ENCODE data around the gene TPK1.

Gene TPK1

GRCh38 chr7:144528536-144529045, 307.3 kb downstream of the TPK1 start:
- no peak for DNase-seq (ENCODE audit: low read depth)

GRCh38 chr7:144527051-144527471, 308.8 kb downstream of the TPK1 start:
- DNase-seq (ENCODE audit: low read depth), result no peak

- DNase-seq (ENCODE audit: low read depth), result no peak
Observed at GRCh38 chr7:144525956-144526355, 309.9 kb downstream of the TPK1 start.

GRCh38 chr7:144524271-144524670, 311.6 kb downstream of the TPK1 start:
- no peak for DNase-seq (ENCODE audit: low read depth)

- no peak for DNase-seq (ENCODE audit: low read depth)
Observed at GRCh38 chr7:144523621-144524020, 312.2 kb downstream of the TPK1 start.

- DNase-seq (ENCODE audit: low read depth), result no peak
Observed at GRCh38 chr7:144519925-144520324, 315.9 kb downstream of the TPK1 start.

- no peak for DNase-seq (ENCODE audit: low read depth)
Observed at GRCh38 chr7:144518360-144518759, 317.5 kb downstream of the TPK1 start.

GRCh38 chr7:144517749-144518148, 318.1 kb downstream of the TPK1 start:
- no peak for DNase-seq (ENCODE audit: low read depth)

GRCh38 chr7:144516729-144517525, 318.9 kb downstream of the TPK1 start:
- no peak for DNase-seq (ENCODE audit: low read depth)

GRCh38 chr7:144513334-144513733, 322.5 kb downstream of the TPK1 start:
- DNase-seq (ENCODE audit: low read depth), result no peak

GRCh38 chr7:144510621-144511020, 325.2 kb downstream of the TPK1 start:
- no peak for DNase-seq (ENCODE audit: low read depth)

GRCh38 chr7:144508702-144509101, 327.2 kb downstream of the TPK1 start:
- DNase-seq (ENCODE audit: low read depth), result no peak

- DNase-seq (ENCODE audit: low read depth), result no peak
Observed at GRCh38 chr7:144503215-144503614, 332.6 kb downstream of the TPK1 start.

- no peak for DNase-seq (ENCODE audit: low read depth)
Observed at GRCh38 chr7:144500225-144500624, 335.6 kb downstream of the TPK1 start.

GRCh38 chr7:144497282-144497681, 338.6 kb downstream of the TPK1 start:
- no peak for DNase-seq (ENCODE audit: low read depth)

- no peak for DNase-seq (ENCODE audit: low read depth)
Observed at GRCh38 chr7:144494355-144494754, 341.5 kb downstream of the TPK1 start.

GRCh38 chr7:144489504-144489903, 346.3 kb downstream of the TPK1 start:
- no peak for DNase-seq (ENCODE audit: low read depth)

- DNase-seq (ENCODE audit: low read depth), result no peak
Observed at GRCh38 chr7:144488977-144489376, 346.9 kb downstream of the TPK1 start.

- DNase-seq (ENCODE audit: low read depth), result no peak
Observed at GRCh38 chr7:144487901-144488300, 348.0 kb downstream of the TPK1 start.

- no peak for DNase-seq (ENCODE audit: low read depth)
Observed at GRCh38 chr7:144484445-144484844, 351.4 kb downstream of the TPK1 start.

- no peak for DNase-seq (ENCODE audit: low read depth)
Observed at GRCh38 chr7:144483189-144483588, 352.7 kb downstream of the TPK1 start.

- no peak for DNase-seq (ENCODE audit: low read depth)
Observed at GRCh38 chr7:144481833-144482232, 354.0 kb downstream of the TPK1 start.

- no peak for DNase-seq (ENCODE audit: low read depth)
Observed at GRCh38 chr7:144477348-144477747, 358.5 kb downstream of the TPK1 start.

Data from stimulated activated CD8-positive, alpha-beta memory T cell treated with anti-CD3 and anti-CD28 coated beads, Interleukin-15, amount 100 ng/mL, for 1 hour (primary cell).